Transverse colon (tissue), 4 donors: ENCODE measurements around the gene TSPAN32.

Experiments
- EP300 ChIP-seq: sonication (generic); formaldehyde crosslinking; IDR thresholded peaks from one replicate; pipeline ENCODE4 v1.6.1; 2017; ENCODE audit warnings: antibody characterized with exemption, low read depth
- POLR2AphosphoS5 ChIP-seq, 3 donors: sonication (generic); formaldehyde crosslinking; IDR thresholded peaks; one replicate each; pipeline ENCODE4 v1.6.1; 2016; ENCODE audit warnings: antibody characterized with exemption in 3 of 3
- TF ChIP-seq, protein P1 (sequence below), 5 experiments: fragments of 200-600 bp in 3 of 5; fragments of 450-650 bp in 2 of 5; sonication (generic) in 3 of 5; IDR thresholded peaks; 1 replicate in 2 of 5; 2 replicates in 3 of 5; pipeline ENCODE4 v1.5.1; 2016 to 2017; ENCODE audit warnings: antibody characterized with exemption in 5 of 5, inconsistent platforms in 3 of 5, mild to moderate bottlenecking in 2 of 5, moderate library complexity in 1 of 5

DNA sequence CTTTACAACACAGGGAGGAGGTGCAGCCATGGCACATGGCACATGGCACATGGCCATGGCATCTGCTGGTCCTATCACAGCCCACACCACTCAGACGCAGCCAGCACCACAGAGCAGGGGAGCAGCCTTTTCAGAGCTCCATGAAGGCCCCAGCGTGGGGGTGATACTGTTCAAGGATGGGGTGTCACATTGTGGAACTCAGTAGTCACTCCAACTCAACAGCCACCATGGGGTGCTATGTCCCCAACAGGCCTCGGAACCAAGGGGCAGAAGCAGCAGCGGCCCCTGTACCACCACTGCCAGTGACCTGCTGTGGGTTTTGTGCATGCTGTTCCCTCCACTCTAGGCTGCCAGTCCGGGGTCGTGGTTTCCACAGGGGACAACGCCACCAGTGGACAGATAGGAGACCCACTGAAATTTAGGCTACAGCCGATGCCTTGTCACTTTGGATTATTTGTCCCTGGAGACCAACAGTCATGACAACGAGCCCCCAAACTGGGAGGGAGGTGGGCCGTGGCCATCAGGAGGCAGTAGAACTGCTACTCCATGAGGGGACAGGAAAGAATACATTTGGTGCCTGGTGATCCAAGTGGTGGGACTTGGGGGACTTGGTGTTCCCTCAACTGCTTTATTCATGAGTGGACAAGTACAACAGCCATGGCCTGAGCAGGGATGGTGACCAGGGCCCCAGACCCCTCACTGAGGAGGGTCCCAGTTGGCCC is 44.9 kb downstream of the TSPAN32 start:
- TF ChIP-seq, protein P1, sequence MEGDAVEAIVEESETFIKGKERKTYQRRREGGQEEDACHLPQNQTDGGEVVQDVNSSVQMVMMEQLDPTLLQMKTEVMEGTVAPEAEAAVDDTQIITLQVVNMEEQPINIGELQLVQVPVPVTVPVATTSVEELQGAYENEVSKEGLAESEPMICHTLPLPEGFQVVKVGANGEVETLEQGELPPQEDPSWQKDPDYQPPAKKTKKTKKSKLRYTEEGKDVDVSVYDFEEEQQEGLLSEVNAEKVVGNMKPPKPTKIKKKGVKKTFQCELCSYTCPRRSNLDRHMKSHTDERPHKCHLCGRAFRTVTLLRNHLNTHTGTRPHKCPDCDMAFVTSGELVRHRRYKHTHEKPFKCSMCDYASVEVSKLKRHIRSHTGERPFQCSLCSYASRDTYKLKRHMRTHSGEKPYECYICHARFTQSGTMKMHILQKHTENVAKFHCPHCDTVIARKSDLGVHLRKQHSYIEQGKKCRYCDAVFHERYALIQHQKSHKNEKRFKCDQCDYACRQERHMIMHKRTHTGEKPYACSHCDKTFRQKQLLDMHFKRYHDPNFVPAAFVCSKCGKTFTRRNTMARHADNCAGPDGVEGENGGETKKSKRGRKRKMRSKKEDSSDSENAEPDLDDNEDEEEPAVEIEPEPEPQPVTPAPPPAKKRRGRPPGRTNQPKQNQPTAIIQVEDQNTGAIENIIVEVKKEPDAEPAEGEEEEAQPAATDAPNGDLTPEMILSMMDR (IDR thresholded peaks at IDR 0.05): no peak
- TF ChIP-seq EP300 (no peak), POLR2AphosphoS5 (IDR thresholded peaks at IDR 0.05) (no peak)
